AG04449 (cell line): ENCODE results near the gene GRIN2D.

Source experiments
- CTCF ChIA-PET: fragments of 350-600 bp; formaldehyde crosslinking; extraction: SDS; loops from one replicate; lab custom pipeline; 2021; ENCODE audit warnings: antibody characterized with exemption; lab: Yijun Ruan, JAX
- POLR2A ChIA-PET: fragments of 400-600, 350-600 bp; formaldehyde crosslinking; extraction: SDS; loops from one replicate; lab custom pipeline; 2020; ENCODE audit warnings: antibody characterized with exemption, inconsistent platforms; lab: Yijun Ruan, JAX
- DNase-seq: peaks from one replicate; pipeline ENCODE4 v3.0.0-alpha.2; 2010; ENCODE audit warnings: low read depth, low spot score
- H3K4me3 ChIP-seq: 2 replicates; pipeline ENCODE4 v1.5.1; 2011; ENCODE audit warnings: low read depth, mild to moderate bottlenecking, control low read depth, low read length
- CTCF ChIP-seq: IDR thresholded peaks from one replicate; pipeline ENCODE4 v1.5.1; 2011; ENCODE audit warnings: mild to moderate bottlenecking, moderate library complexity, low read length, control low read depth, inconsistent platforms; ENCODE audit not compliant: insufficient read depth; ENCODE audit errors: missing control alignments

The GRIN2D gene

GRCh38 chr19:48378194-48378570 is 15.3 kb upstream of the GRIN2D start:
- CTCF ChIA-PET = interaction anchor here (2.2 kb wide), 1 partner anchor 13 kb away, joined by 8 read pairs; the partner anchor contains the start of gene KDELR1

GRCh38 chr19:48379058-48379457 is 14.4 kb upstream of the GRIN2D start:
- TF ChIP-seq CTCF = no peak
- ChIA-PET CTCF (interaction anchor here (2.2 kb wide), 1 partner anchor 12 kb away, joined by 8 read pairs; the partner anchor contains the start of gene KDELR1), POLR2A (no interaction called here)
- no peak for DNase-seq
- H3K4me3 ChIP-seq = no peak overlapping the region

More at GRCh38 chr19:48378194-48378570, 15.3 kb upstream of the GRIN2D start:
- H3K4me3 ChIP-seq = no peak overlapping the region
- TF ChIP-seq CTCF = no peak
- no peak for DNase-seq
- POLR2A ChIA-PET = interaction anchor here (1.3 kb wide), 1 partner anchor 15 kb away, joined by 3 read pairs; no protein-coding TSS in a partner anchor

GRCh38 chr19:48381178-48381950 is 12.1 kb upstream of the GRIN2D start:
- DNase-seq = no peak
- H3K4me3 ChIP-seq = no peak overlapping the region
- CTCF ChIA-PET = interaction anchor here (0.7 to 2.3 kb wide), 3 partner anchors 10 to 62 kb away, joined by 3 to 14 read pairs (median 5); partner anchors contain the start of gene KDELR1
- POLR2A ChIA-PET = interaction anchor here (0.8 kb wide), 1 partner anchor 10 kb away, joined by 6 read pairs; the partner anchor contains the start of gene KDELR1
- TF ChIP-seq CTCF = no peak

- no peak for TF ChIP-seq CTCF
- no peak overlapping the region for H3K4me3 ChIP-seq
- ChIA-PET POLR2A (no interaction called here), CTCF (interaction anchor here (1.5 to 2.3 kb wide), 3 partner anchors 9 to 11 kb away, joined by 5 to 14 read pairs (median 7); partner anchors contain the start of gene KDELR1)
- DNase-seq = no peak
These were observed 11.2 kb upstream of the GRIN2D start for GRCh38 chr19:48382286-48382685.

GRCh38 chr19:48385461-48386087 is 7.9 kb upstream of the GRIN2D start:
- ChIA-PET POLR2A (no interaction called here), CTCF (interaction anchor here (1.0 kb wide), 1 partner anchor 12 kb away, joined by 3 read pairs; no protein-coding TSS in a partner anchor)
- no peak for TF ChIP-seq CTCF
- no peak for DNase-seq
- H3K4me3 ChIP-seq = no peak overlapping the region

GRCh38 chr19:48386981-48387380 is 6.5 kb upstream of the GRIN2D start:
- ChIA-PET POLR2A (interaction anchor here (0.5 to 0.7 kb wide), 2 partner anchors 14 to 37 kb away, joined by 3 read pairs; no protein-coding TSS in a partner anchor), CTCF (no interaction called here)
- no peak for TF ChIP-seq CTCF

More at GRCh38 chr19:48386981-48387380, 6.5 kb upstream of the GRIN2D start:
- DNase-seq = no peak
- no peak overlapping the region for H3K4me3 ChIP-seq
